Loucy (cell line): ENCODE measurements around the gene DSC2.

Experiments
- H2AFZ ChIP-seq: fragments of 200-600 bp; sonication (generic); 2 replicates; pipeline ENCODE4 v1.6.0; 2016; ENCODE audit warnings: antibody characterized with exemption, mild to moderate bottlenecking, low read length, moderate library complexity
- H3F3A ChIP-seq: fragments of 200-600 bp; 2 replicates; pipeline ENCODE4 v1.6.0; 2016; ENCODE audit warnings: antibody characterized with exemption, low read depth, mild to moderate bottlenecking
- H3K27me3 ChIP-seq: fragments of 200-600 bp; sonication (generic); 2 replicates; pipeline ENCODE4 v1.6.1; 2014; ENCODE audit warnings: low read length, mild to moderate bottlenecking; ENCODE audit not compliant: insufficient read depth, poor library complexity, severe bottlenecking
- H3K36me3 ChIP-seq: fragments of 200-600 bp; sonication (generic); 2 replicates; pipeline ENCODE4 v1.6.1; 2016; ENCODE audit warnings: low read length; ENCODE audit not compliant: insufficient read depth
- H3K4me1 ChIP-seq: fragments of 200-600 bp; sonication (generic); 2 replicates; pipeline ENCODE4 v1.5.1; 2014; ENCODE audit warnings: low read length, mild to moderate bottlenecking; ENCODE audit not compliant: insufficient read depth, poor library complexity, severe bottlenecking
- H3K4me2 ChIP-seq: fragments of 200-600 bp; sonication (generic); 2 replicates; pipeline ENCODE4 v1.6.0; 2014; ENCODE audit warnings: antibody characterized with exemption, low read length, low read depth, mild to moderate bottlenecking; ENCODE audit not compliant: poor library complexity, severe bottlenecking
- H3K4me3 ChIP-seq: fragments of 200-600 bp; sonication (generic); 2 replicates; pipeline ENCODE4 v1.5.1; 2014; ENCODE audit warnings: low read length, mild to moderate bottlenecking, mixed read lengths; ENCODE audit not compliant: poor library complexity, severe bottlenecking
- H3K79me2 ChIP-seq: fragments of 200-600 bp; sonication (generic); 2 replicates; pipeline ENCODE4 v1.6.1; 2014; ENCODE audit warnings: low read length; ENCODE audit not compliant: insufficient read depth
- H3K9ac ChIP-seq: fragments of 200-600 bp; sonication (generic); 2 replicates; pipeline ENCODE4 v1.6.0; 2014; ENCODE audit warnings: mild to moderate bottlenecking, low read depth, low read length, moderate library complexity; ENCODE audit not compliant: poor library complexity, severe bottlenecking
- H3K9me2 ChIP-seq: fragments of 200-600 bp; sonication (generic); replicated peaks from 2 replicates; pipeline ENCODE4 v1.6.1; 2016; ENCODE audit warnings: low read depth, low read length, mixed read lengths
- H3K9me3 ChIP-seq: fragments of 200-600 bp; sonication (generic); 2 replicates; pipeline ENCODE4 v1.6.1; 2014; ENCODE audit warnings: mild to moderate bottlenecking, antibody characterized with exemption, low read length, low read depth; ENCODE audit not compliant: insufficient read depth
- H4K20me1 ChIP-seq: fragments of 200-600 bp; sonication (generic); 2 replicates; pipeline ENCODE4 v1.6.0; 2014; ENCODE audit warnings: antibody characterized with exemption, low read length, mild to moderate bottlenecking; ENCODE audit not compliant: insufficient read depth, poor library complexity, severe bottlenecking
- EZH2phosphoT487 ChIP-seq: fragments of 200-600 bp; IDR thresholded peaks from 2 replicates; pipeline ENCODE4 v1.6.1; 2018; ENCODE audit warnings: antibody characterized with exemption, mild to moderate bottlenecking, moderate library complexity, borderline replicate concordance
- TF ChIP-seq, protein P1 (sequence below): fragments of 200-600 bp; sonication (generic); conservative IDR thresholded peaks from 2 replicates; pipeline ENCODE4 v1.5.1; 2014; ENCODE audit warnings: mild to moderate bottlenecking, antibody characterized with exemption, low read length

Gene DSC2

DNA sequence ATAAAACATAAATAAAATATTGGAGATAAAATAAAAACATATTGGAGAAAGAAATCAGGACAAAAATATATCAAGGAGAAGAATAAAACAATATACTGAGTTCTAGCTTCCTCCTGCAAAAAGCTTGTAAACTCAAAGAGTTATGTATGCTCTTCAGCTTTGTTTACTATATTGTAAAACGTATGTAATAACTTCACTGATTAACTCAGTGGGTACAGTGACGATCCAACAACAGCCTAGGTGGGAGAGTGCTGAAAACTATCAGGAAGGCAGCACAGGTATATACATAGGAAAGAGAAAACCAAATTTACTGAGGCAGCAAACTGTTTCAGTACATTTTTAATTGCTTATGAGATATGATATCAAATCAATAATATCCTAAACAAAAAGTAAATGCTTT lies 8.3 kb downstream of the DSC2 start:
- H4K20me1 ChIP-seq, result no peaks in the 10 kb centered on the region
- H3K4me1 ChIP-seq, result no peaks in the 10 kb centered on the region
- H3F3A ChIP-seq, result no peaks in the 10 kb centered on the region
- H3K27me3 ChIP-seq, result no peaks in the 10 kb centered on the region
- no peaks in the 10 kb centered on the region for H3K9me2 ChIP-seq
- H2AFZ ChIP-seq, result no peak overlapping the region
- H3K4me3 ChIP-seq, result no peak overlapping the region
- no peak overlapping the region for H3K9ac ChIP-seq
- H3K4me2 ChIP-seq, result no peak overlapping the region
- no peaks in the 10 kb centered on the region for H3K9me3 ChIP-seq
- H3K36me3 ChIP-seq, result no peaks in the 10 kb centered on the region
- no peaks in the 10 kb centered on the region for H3K79me2 ChIP-seq
- TF ChIP-seq EZH2phosphoT487, result no peak
- TF ChIP-seq, protein P1, sequence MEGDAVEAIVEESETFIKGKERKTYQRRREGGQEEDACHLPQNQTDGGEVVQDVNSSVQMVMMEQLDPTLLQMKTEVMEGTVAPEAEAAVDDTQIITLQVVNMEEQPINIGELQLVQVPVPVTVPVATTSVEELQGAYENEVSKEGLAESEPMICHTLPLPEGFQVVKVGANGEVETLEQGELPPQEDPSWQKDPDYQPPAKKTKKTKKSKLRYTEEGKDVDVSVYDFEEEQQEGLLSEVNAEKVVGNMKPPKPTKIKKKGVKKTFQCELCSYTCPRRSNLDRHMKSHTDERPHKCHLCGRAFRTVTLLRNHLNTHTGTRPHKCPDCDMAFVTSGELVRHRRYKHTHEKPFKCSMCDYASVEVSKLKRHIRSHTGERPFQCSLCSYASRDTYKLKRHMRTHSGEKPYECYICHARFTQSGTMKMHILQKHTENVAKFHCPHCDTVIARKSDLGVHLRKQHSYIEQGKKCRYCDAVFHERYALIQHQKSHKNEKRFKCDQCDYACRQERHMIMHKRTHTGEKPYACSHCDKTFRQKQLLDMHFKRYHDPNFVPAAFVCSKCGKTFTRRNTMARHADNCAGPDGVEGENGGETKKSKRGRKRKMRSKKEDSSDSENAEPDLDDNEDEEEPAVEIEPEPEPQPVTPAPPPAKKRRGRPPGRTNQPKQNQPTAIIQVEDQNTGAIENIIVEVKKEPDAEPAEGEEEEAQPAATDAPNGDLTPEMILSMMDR, result no peak

- H2AFZ ChIP-seq, result no peak overlapping the region
- no peak for TF ChIP-seq EZH2phosphoT487
- TF ChIP-seq, protein P1, result no peak
- H3K4me2 ChIP-seq, result no peak overlapping the region
- no peaks in the 10 kb centered on the region for H3K79me2 ChIP-seq
- H3K9ac ChIP-seq, result no peak overlapping the region
- H3F3A ChIP-seq, result no peaks in the 10 kb centered on the region
- H3K4me3 ChIP-seq, result no peak overlapping the region
- H3K36me3 ChIP-seq, result no peaks in the 10 kb centered on the region
- H4K20me1 ChIP-seq, result no peaks in the 10 kb centered on the region
- no peaks in the 10 kb centered on the region for H3K27me3 ChIP-seq
- no peaks in the 10 kb centered on the region for H3K9me2 ChIP-seq
- H3K9me3 ChIP-seq, result no peaks in the 10 kb centered on the region
- H3K4me1 ChIP-seq, result no peaks in the 10 kb centered on the region
These were observed 8.9 kb downstream of the DSC2 start for GRCh38 chr18:31093294-31093693.

DNA sequence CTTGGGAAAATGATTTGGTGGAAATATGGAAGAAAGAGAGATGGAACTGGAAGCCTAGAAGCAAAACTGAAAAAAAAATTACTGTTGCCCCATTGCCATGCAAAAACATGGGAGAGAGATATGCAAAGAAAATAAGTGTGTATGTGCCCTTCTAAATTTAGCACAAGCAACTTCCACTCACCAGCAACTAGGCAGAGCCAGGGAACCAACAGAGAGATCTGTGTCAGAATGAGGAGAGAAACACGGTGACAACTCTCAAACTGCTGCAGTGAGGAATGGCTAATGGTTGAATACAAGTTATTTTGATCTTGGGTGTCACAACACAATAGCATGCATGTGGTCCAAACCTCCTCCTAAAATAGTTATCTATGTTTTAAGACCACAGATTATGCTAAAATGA lies 10.9 kb downstream of the DSC2 start:
- H3K4me2 ChIP-seq, result no peak overlapping the region

More for the DNA sequence above, 10.9 kb downstream of the DSC2 start:
- Histone ChIP-seq H3K9me3 (no peaks in the 10 kb centered on the region), H3K9ac (no peak overlapping the region), H4K20me1 (no peaks in the 10 kb centered on the region), H3K4me1 (no peaks in the 10 kb centered on the region), H2AFZ (no peak overlapping the region), H3K9me2 (no peaks in the 10 kb centered on the region), H3K79me2 (no peaks in the 10 kb centered on the region), H3F3A (no peaks in the 10 kb centered on the region), H3K4me3 (no peak overlapping the region), H3K27me3 (no peaks in the 10 kb centered on the region), H3K36me3 (no peaks in the 10 kb centered on the region)
- TF ChIP-seq, protein P1, result no peak
- TF ChIP-seq EZH2phosphoT487, result no peak
